Measurements from ENCODE around the gene BEND5.

Gene BEND5

GRCh38 chr1:48715921-48716320, 60.8 kb downstream of the BEND5 start:
- TF ChIP-seq ZFX (IDR thresholded peaks at IDR 0.05) (no peak), CTCF (conservative IDR thresholded peaks at IDR 0.05) (no peak)
- H3K27ac ChIP-seq, result no peak overlapping the region

- H3K27ac ChIP-seq, result no peak overlapping the region
- no peak for TF ChIP-seq CTCF (conservative IDR thresholded peaks at IDR 0.05)
- no peak for TF ChIP-seq ZFX (IDR thresholded peaks at IDR 0.05)
These were observed 65.8 kb downstream of the BEND5 start for GRCh38 chr1:48710915-48711314.

GRCh38 chr1:48710318-48710717, 66.4 kb downstream of the BEND5 start:
- no peak overlapping the region for H3K27ac ChIP-seq
- TF ChIP-seq ZFX (IDR thresholded peaks at IDR 0.05), result no peak
- TF ChIP-seq CTCF (conservative IDR thresholded peaks at IDR 0.05), result no peak

GRCh38 chr1:48704736-48705135, 72.0 kb downstream of the BEND5 start:
- H3K27ac ChIP-seq, result no peak overlapping the region
- TF ChIP-seq ZFX (IDR thresholded peaks at IDR 0.05) (no peak), CTCF (conservative IDR thresholded peaks at IDR 0.05) (no peak)

- TF ChIP-seq CTCF (conservative IDR thresholded peaks at IDR 0.05) (no peak), ZFX (IDR thresholded peaks at IDR 0.05) (no peak)
- H3K27ac ChIP-seq, result no peak overlapping the region
These were observed 75.2 kb downstream of the BEND5 start for GRCh38 chr1:48701445-48701844.

GRCh38 chr1:48697066-48697707, 79.5 kb downstream of the BEND5 start:
- TF ChIP-seq CTCF (conservative IDR thresholded peaks at IDR 0.05) (peak; percentile 94), ZFX (IDR thresholded peaks at IDR 0.05) (no peak)
- H3K27ac ChIP-seq, result no peak overlapping the region

- TF ChIP-seq CTCF (conservative IDR thresholded peaks at IDR 0.05) (no peak), ZFX (IDR thresholded peaks at IDR 0.05) (no peak)
- no peak overlapping the region for H3K27ac ChIP-seq
These were observed 81.5 kb downstream of the BEND5 start for GRCh38 chr1:48695161-48695560.

All from C4-2B (cell line).